ENCODE results near the gene PAGR1.

GRCh38 chr16:29821643-29822115, 5.7 kb downstream of the PAGR1 start:
- TF ChIP-seq ZNF639 (tag by site-specific recombination; IDR thresholded peaks at IDR 0.05), result no peak
- TF ChIP-seq SP2 (tag by site-specific recombination; IDR thresholded peaks at IDR 0.05), result no peak
- no peak for TF ChIP-seq ZNF621 (tag by site-specific recombination; IDR thresholded peaks at IDR 0.05)
- TF ChIP-seq KLF8 (tag by site-specific recombination; IDR thresholded peaks at IDR 0.05), result no peak
- TF ChIP-seq PBX3 (CRISPR knock-in tag; IDR thresholded peaks at IDR 0.05), result no peak
- no peak for TF ChIP-seq ZNF18 (tag by site-specific recombination; IDR thresholded peaks at IDR 0.05)
- TF ChIP-seq CTCF (tag by site-specific recombination; IDR thresholded peaks at IDR 0.05), result no peak
- no peak for TF ChIP-seq ZFP37 (tag by site-specific recombination; IDR thresholded peaks at IDR 0.05)
- TF ChIP-seq ZSCAN23 (tag by site-specific recombination; IDR thresholded peaks at IDR 0.05), result no peak
- no peak for TF ChIP-seq OVOL3 (tag by site-specific recombination; IDR thresholded peaks at IDR 0.05)
- no peak for TF ChIP-seq ZNF561 (tag by site-specific recombination; IDR thresholded peaks at IDR 0.05; ENCODE audit: borderline replicate concordance)
- TF ChIP-seq YY1 (tag by site-specific recombination; IDR thresholded peaks at IDR 0.05), result no peak
- TF ChIP-seq ZNF571 (tag by site-specific recombination; IDR thresholded peaks at IDR 0.05), result no peak
- no peak for TF ChIP-seq ZBTB7A (tag by site-specific recombination; IDR thresholded peaks at IDR 0.05; ENCODE audit: low read depth)
